GM23248 (cell line): ENCODE data around the gene TMIGD1.

Source experiments
- EZH2 ChIP-seq: fragments of 200-600 bp; sonication (generic); IDR thresholded peaks from 2 replicates; pipeline ENCODE4 v1.6.1; 2018; ENCODE audit warnings: antibody characterized with exemption, mild to moderate bottlenecking; ENCODE audit not compliant: insufficient read depth, poor library complexity, severe bottlenecking
- EZH2phosphoT487 ChIP-seq: fragments of 200-600 bp; sonication (generic); IDR thresholded peaks from 2 replicates; pipeline ENCODE4 v1.6.1; 2018; ENCODE audit warnings: antibody characterized with exemption, moderate library complexity, mild to moderate bottlenecking, low read depth; ENCODE audit not compliant: insufficient read depth

GRCh38 chr17:30378241-30378824, 44.5 kb upstream of the TMIGD1 start:
- no peak for TF ChIP-seq EZH2phosphoT487
- no peak for TF ChIP-seq EZH2
